Gastroesophageal sphincter (tissue), 3 donors: ENCODE data around the gene PANK1.

Source experiments
- EP300 ChIP-seq: sonication (generic); formaldehyde crosslinking; IDR thresholded peaks from one replicate; pipeline ENCODE4 v1.6.1; 2017; ENCODE audit warnings: antibody characterized with exemption, mild to moderate bottlenecking
- POLR2A ChIP-seq, 2 donors: fragments of 450-650 bp; IDR thresholded peaks; one replicate each; pipeline ENCODE4 v1.6.1; 2017; ENCODE audit warnings: antibody characterized with exemption in 2 of 2, mild to moderate bottlenecking in 2 of 2, moderate library complexity in 1 of 2
- TF ChIP-seq, protein P1 (sequence below), 4 experiments: fragments of 200-600 bp in 2 of 4; fragments of 450-650 bp in 2 of 4; sonication (generic) in 1 of 4; IDR thresholded peaks; one replicate each; pipeline ENCODE4 v1.5.1; 2017 to 2019; ENCODE audit warnings: antibody characterized with exemption in 4 of 4, mild to moderate bottlenecking in 2 of 4, moderate library complexity in 2 of 4

DNA sequence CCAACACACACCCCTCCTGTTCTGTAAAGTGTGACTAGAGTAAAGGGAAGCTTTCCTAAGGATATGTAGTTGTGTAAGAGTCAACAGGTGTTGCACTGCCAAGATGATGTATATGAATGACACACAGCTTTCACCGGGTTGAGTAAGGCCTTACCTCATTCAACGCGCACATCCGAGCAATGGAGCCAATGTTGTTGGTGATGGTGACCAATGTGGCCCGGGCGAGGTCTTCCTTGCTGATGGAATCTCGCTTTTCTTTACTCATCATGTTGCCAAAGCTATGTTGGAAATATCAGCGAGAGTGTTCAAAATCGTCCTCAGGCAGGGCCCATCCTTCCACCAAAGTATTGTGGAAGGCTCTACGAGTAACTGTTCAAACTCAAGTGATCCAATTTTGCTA is 52.0 kb downstream of the PANK1 start:
- TF ChIP-seq POLR2A (IDR thresholded peaks at IDR 0.05) (no peak), EP300 (no peak)
- TF ChIP-seq, protein P1, sequence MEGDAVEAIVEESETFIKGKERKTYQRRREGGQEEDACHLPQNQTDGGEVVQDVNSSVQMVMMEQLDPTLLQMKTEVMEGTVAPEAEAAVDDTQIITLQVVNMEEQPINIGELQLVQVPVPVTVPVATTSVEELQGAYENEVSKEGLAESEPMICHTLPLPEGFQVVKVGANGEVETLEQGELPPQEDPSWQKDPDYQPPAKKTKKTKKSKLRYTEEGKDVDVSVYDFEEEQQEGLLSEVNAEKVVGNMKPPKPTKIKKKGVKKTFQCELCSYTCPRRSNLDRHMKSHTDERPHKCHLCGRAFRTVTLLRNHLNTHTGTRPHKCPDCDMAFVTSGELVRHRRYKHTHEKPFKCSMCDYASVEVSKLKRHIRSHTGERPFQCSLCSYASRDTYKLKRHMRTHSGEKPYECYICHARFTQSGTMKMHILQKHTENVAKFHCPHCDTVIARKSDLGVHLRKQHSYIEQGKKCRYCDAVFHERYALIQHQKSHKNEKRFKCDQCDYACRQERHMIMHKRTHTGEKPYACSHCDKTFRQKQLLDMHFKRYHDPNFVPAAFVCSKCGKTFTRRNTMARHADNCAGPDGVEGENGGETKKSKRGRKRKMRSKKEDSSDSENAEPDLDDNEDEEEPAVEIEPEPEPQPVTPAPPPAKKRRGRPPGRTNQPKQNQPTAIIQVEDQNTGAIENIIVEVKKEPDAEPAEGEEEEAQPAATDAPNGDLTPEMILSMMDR (IDR thresholded peaks at IDR 0.05) = no peak
